Keratinocyte (primary cell): ENCODE results near the gene LTBP3. TPM values are rescaled to one million over a fixed set of nuclear protein-coding genes. Genes with fewer than 3 reads are reported as not detected.

Experiments
- DNase-seq: peaks from one replicate; pipeline ENCODE4 v3.0.0-alpha.2; 2011; ENCODE audit warnings: low read depth, missing footprints, low spot score
- FAIRE-seq: peaks from 2 replicates; lab custom pipeline; 2011; peaks lifted over from hg19 to GRCh38; lab: Jason Lieb, UNC
- H2AFZ ChIP-seq: 2 replicates; pipeline ENCODE4 v1.6.0; 2012; ENCODE audit warnings: low read length, control low read depth, inconsistent platforms; ENCODE audit not compliant: control insufficient read depth
- H3K27ac ChIP-seq: 2 replicates; pipeline ENCODE4 v1.5.1; 2011; ENCODE audit warnings: low read length; ENCODE audit not compliant: control insufficient read depth, insufficient read depth
- H3K27me3 ChIP-seq: 3 replicates; pipeline ENCODE4 v1.6.0; 2011; ENCODE audit warnings: low read length; ENCODE audit not compliant: control insufficient read depth, insufficient read depth; ENCODE audit errors: extremely low read depth
- H3K36me3 ChIP-seq, 2 experiments: 2 replicates in 1 of 2; 3 replicates in 1 of 2; pipeline ENCODE4 v1.5.1; 2011; ENCODE audit warnings: low read length in 2 of 2, mild to moderate bottlenecking in 1 of 2; ENCODE audit not compliant: control insufficient read depth in 2 of 2, insufficient read depth in 2 of 2; ENCODE audit errors: extremely low read depth in 1 of 2
- H3K4me1 ChIP-seq: 3 replicates; pipeline ENCODE4 v1.5.1; 2011; ENCODE audit warnings: low read length; ENCODE audit not compliant: control insufficient read depth, insufficient read depth; ENCODE audit errors: extremely low read depth
- H3K4me2 ChIP-seq: 3 replicates; pipeline ENCODE4 v1.6.0; 2011; ENCODE audit warnings: low read depth, low read length; ENCODE audit not compliant: control insufficient read depth, insufficient read depth; ENCODE audit errors: extremely low read depth
- H3K4me3 ChIP-seq, 3 experiments: fragments of 200-600 bp in 1 of 3; sonication (generic) in 1 of 3; 2 replicates in 2 of 3; 3 replicates in 1 of 3; pipeline ENCODE4 v1.5.1; 2011 to 2016; ENCODE audit warnings: low read length in 3 of 3, mild to moderate bottlenecking in 3 of 3, control low read depth in 2 of 3, inconsistent platforms in 1 of 3, low read depth in 1 of 3, mixed read lengths in 1 of 3, mixed run types in 1 of 3, moderate library complexity in 1 of 3; ENCODE audit not compliant: control insufficient read depth in 2 of 3, insufficient read depth in 2 of 3; ENCODE audit errors: extremely low read depth in 1 of 3
- H3K79me2 ChIP-seq: 2 replicates; pipeline ENCODE4 v1.6.0; 2012; ENCODE audit warnings: low read length; ENCODE audit not compliant: control insufficient read depth, insufficient read depth
- H3K9ac ChIP-seq: 3 replicates; pipeline ENCODE4 v1.6.0; 2011; ENCODE audit warnings: low read length; ENCODE audit not compliant: control insufficient read depth, insufficient read depth; ENCODE audit errors: extremely low read depth
- H3K9me1 ChIP-seq: 3 replicates; pipeline ENCODE4 v1.6.0; 2011; ENCODE audit warnings: low read length; ENCODE audit not compliant: control insufficient read depth, insufficient read depth; ENCODE audit errors: extremely low read depth
- H3K9me3 ChIP-seq: 2 replicates; pipeline ENCODE4 v1.5.1; 2012; ENCODE audit warnings: low read depth, low read length; ENCODE audit not compliant: control insufficient read depth
- H4K20me1 ChIP-seq: 3 replicates; pipeline ENCODE4 v1.6.0; 2011; ENCODE audit warnings: low read length; ENCODE audit not compliant: control insufficient read depth, insufficient read depth; ENCODE audit errors: extremely low read depth
- CTCF ChIP-seq, 3 experiments: IDR thresholded peaks in 1 of 3; conservative IDR thresholded peaks in 1 of 3; optimal IDR thresholded peaks in 1 of 3; 2 replicates in 2 of 3; 3 replicates in 1 of 3; pipeline versions ENCODE3 to v1.5.1; 2011; ENCODE audit warnings: low read length in 3 of 3, mild to moderate bottlenecking in 3 of 3, moderate library complexity in 2 of 3, control low read depth in 1 of 3, inconsistent platforms in 1 of 3; ENCODE audit not compliant: insufficient read depth in 2 of 3; ENCODE audit errors: extremely low read depth in 1 of 3
- EZH2 ChIP-seq: IDR thresholded peaks from one replicate; pipeline ENCODE4 v1.6.1; 2012; ENCODE audit warnings: inconsistent platforms, mild to moderate bottlenecking, low read length, moderate library complexity
- dilution Hi-C: fragments of 300-500 bp; cut with MboI; formaldehyde crosslinking; loops from one replicate; pipeline ENCODE4 v1.7.0; 2020; ENCODE audit warnings: low sequenced_read_pairs; ENCODE audit not compliant: extremely low pct_ligation_motif_present
- polyA plus RNA-seq, 5 experiments: library from polyadenylated mRNA; depleted of rRNA in 3 of 5; stranded (reverse) in 3 of 5; stranded (forward) in 1 of 5; unstranded in 1 of 5; fragments of >200 nt; gene quantifications; 1 replicate in 1 of 5; 2 replicates in 3 of 5; 3 replicates in 1 of 5; pipeline versions ENCODE4 v1.2.1 to v1.2.3, GENCODE V29; 2011 to 2012; ENCODE audit warnings: missing spikeins in 2 of 5, low read depth in 1 of 5, low replicate concordance in 1 of 5

LTBP3 gene
- polyA plus RNA-seq, 1 donor (not counting 4 experiments of a cell fraction or from before 2014, with no cell fraction given): 9.1 TPM

- H4K20me1 ChIP-seq: peaks cover 8% of the 10 kb centered on the region
- no peak for FAIRE-seq
- no peak for DNase-seq
- peaks cover 23% of the 10 kb centered on the region for H3K79me2 ChIP-seq
- no peaks in the 10 kb centered on the region for H3K9me3 ChIP-seq
- peak overlapping the region; percentile 63 for H3K4me2 ChIP-seq
- peak overlapping the region; percentile 43 for H3K9ac ChIP-seq
- H3K36me3 ChIP-seq: peaks cover under 1 to 4% of the 10 kb centered on the region in 2 experiments
- H3K27me3 ChIP-seq: no peaks in the 10 kb centered on the region
- TF ChIP-seq EZH2 (no peak), CTCF (optimal IDR thresholded peaks at IDR 0.05 in 1 of 3, IDR thresholded peaks at IDR 0.05 in 1 of 3, conservative IDR thresholded peaks at IDR 0.05 in 1 of 3; ENCODE audit: extremely low read depth in 1 of 3, insufficient read depth in 2 of 3, low read length in 3 of 3) (no peak)
- no peaks in the 10 kb centered on the region for H3K9me1 ChIP-seq
- peak overlapping the region; percentile 47 for H3K27ac ChIP-seq
- H2AFZ ChIP-seq: no peak overlapping the region
- H3K4me3 ChIP-seq: peak overlapping the region; percentile 21 to 61 (median 32)
- peaks cover 55% of the 10 kb centered on the region for H3K4me1 ChIP-seq
- dilution Hi-C loops: no loop called here
Observed at GRCh38 chr11:65574811-65575567, 16.8 kb upstream of the LTBP3 start.

- FAIRE-seq: no peak
- H3K79me2 ChIP-seq: peaks cover 25% of the 10 kb centered on the region
- dilution Hi-C loops: no loop called here
Observed at GRCh38 chr11:65574109-65574810, 16.1 kb upstream of the LTBP3 start.

More at GRCh38 chr11:65574109-65574810, 16.1 kb upstream of the LTBP3 start:
- peak overlapping the region; percentile 21 to 85 (median 51) for H3K4me3 ChIP-seq
- peak overlapping the region; percentile 47 for H3K27ac ChIP-seq
- DNase-seq: no peak
- no peaks in the 10 kb centered on the region for H3K27me3 ChIP-seq
- peak overlapping the region; percentile 48 for H3K9ac ChIP-seq
- H3K4me2 ChIP-seq: peak overlapping the region; percentile 91
- TF ChIP-seq CTCF (optimal IDR thresholded peaks at IDR 0.05 in 1 of 3, IDR thresholded peaks at IDR 0.05 in 1 of 3, conservative IDR thresholded peaks at IDR 0.05 in 1 of 3; ENCODE audit: extremely low read depth in 1 of 3, insufficient read depth in 2 of 3, low read length in 3 of 3): peak in 2 of 3 experiments; percentile 46 to 73
- no peak for TF ChIP-seq EZH2
- H3K4me1 ChIP-seq: peaks cover 57% of the 10 kb centered on the region
- no peaks in the 10 kb centered on the region for H3K9me1 ChIP-seq
- peaks cover 8% of the 10 kb centered on the region for H4K20me1 ChIP-seq
- H3K36me3 ChIP-seq: peaks cover 0 to 2% of the 10 kb centered on the region in 2 experiments
- H2AFZ ChIP-seq: no peak overlapping the region
- no peaks in the 10 kb centered on the region for H3K9me3 ChIP-seq
